T follicular helper cell (primary cell): Measurements from ENCODE around the gene LPP.
"Not testable (repeated sequence)": the region's sequence is repeated elsewhere in the genome, so short reads cannot be mapped to it uniquely, and the experiment has no call there.

ENCODE experiments used
- DNase-seq: peaks from one replicate; pipeline ENCODE4 v3.0.0-alpha.2; 2020; ENCODE audit warnings: low read depth

LPP gene

GRCh38 chr3:188677344-188677743, 523.4 kb downstream of the LPP start:
- no peak for DNase-seq

GRCh38 chr3:188680189-188680588, 526.2 kb downstream of the LPP start:
- DNase-seq = no peak

- DNase-seq = no peak
These were observed 526.6 kb downstream of the LPP start for GRCh38 chr3:188680605-188681004.

- DNase-seq = no peak
These were observed 528.4 kb downstream of the LPP start for GRCh38 chr3:188682316-188682715.

GRCh38 chr3:188683032-188683521, 529.1 kb downstream of the LPP start:
- no peak for DNase-seq

GRCh38 chr3:188684276-188684675, 530.3 kb downstream of the LPP start:
- no peak for DNase-seq

GRCh38 chr3:188685789-188686188, 531.8 kb downstream of the LPP start:
- no peak for DNase-seq

- no peak for DNase-seq
These were observed 532.4 kb downstream of the LPP start for GRCh38 chr3:188686324-188686723.

- no peak for DNase-seq
These were observed 533.4 kb downstream of the LPP start for GRCh38 chr3:188687389-188687788.

- DNase-seq = no peak
These were observed 535.2 kb downstream of the LPP start for GRCh38 chr3:188689101-188689574.

- DNase-seq = no peak
These were observed 536.1 kb downstream of the LPP start for GRCh38 chr3:188690064-188690463.

GRCh38 chr3:188691004-188691403, 537.0 kb downstream of the LPP start:
- DNase-seq = no peak

- DNase-seq = no peak
These were observed 537.7 kb downstream of the LPP start for GRCh38 chr3:188691665-188692064.

GRCh38 chr3:188692700-188693099, 538.7 kb downstream of the LPP start:
- no peak for DNase-seq

- no peak for DNase-seq
These were observed 539.5 kb downstream of the LPP start for GRCh38 chr3:188693435-188693834.

GRCh38 chr3:188695241-188695640, 541.3 kb downstream of the LPP start:
- DNase-seq = no peak

GRCh38 chr3:188697127-188697526, 543.2 kb downstream of the LPP start:
- DNase-seq = no peak

GRCh38 chr3:188698436-188698835, 544.5 kb downstream of the LPP start:
- no peak for DNase-seq

GRCh38 chr3:188700501-188700900, 546.5 kb downstream of the LPP start:
- DNase-seq = no peak

GRCh38 chr3:188700918-188701317, 547.0 kb downstream of the LPP start:
- DNase-seq = no peak

GRCh38 chr3:188701485-188701969, 547.6 kb downstream of the LPP start:
- no peak for DNase-seq

- not testable (repeated sequence) for DNase-seq
These were observed 548.1 kb downstream of the LPP start for GRCh38 chr3:188702028-188702427.

- DNase-seq = no peak
These were observed 552.2 kb downstream of the LPP start for GRCh38 chr3:188706176-188706575.

GRCh38 chr3:188706599-188706998, 552.6 kb downstream of the LPP start:
- DNase-seq = no peak
